Mammary epithelial cell (primary cell): ENCODE measurements around the gene AIP.

ENCODE experiments used
- EZH2 ChIP-seq: IDR thresholded peaks from 2 replicates; pipeline ENCODE4 v1.6.1; 2012; ENCODE audit warnings: low read length, inconsistent platforms, borderline replicate concordance
- TF ChIP-seq, protein P1 (sequence below), 2 donors: IDR thresholded peaks in 1 of 2; conservative IDR thresholded peaks in 1 of 2; 2 replicates each; pipeline ENCODE4 v1.5.1; 2011 to 2012; ENCODE audit warnings: inconsistent platforms in 2 of 2, low read length in 2 of 2, mild to moderate bottlenecking in 2 of 2, control low read depth in 1 of 2, low read depth in 1 of 2; ENCODE audit not compliant: insufficient read depth in 1 of 2; ENCODE audit errors: extremely low read depth in 1 of 2

DNA sequence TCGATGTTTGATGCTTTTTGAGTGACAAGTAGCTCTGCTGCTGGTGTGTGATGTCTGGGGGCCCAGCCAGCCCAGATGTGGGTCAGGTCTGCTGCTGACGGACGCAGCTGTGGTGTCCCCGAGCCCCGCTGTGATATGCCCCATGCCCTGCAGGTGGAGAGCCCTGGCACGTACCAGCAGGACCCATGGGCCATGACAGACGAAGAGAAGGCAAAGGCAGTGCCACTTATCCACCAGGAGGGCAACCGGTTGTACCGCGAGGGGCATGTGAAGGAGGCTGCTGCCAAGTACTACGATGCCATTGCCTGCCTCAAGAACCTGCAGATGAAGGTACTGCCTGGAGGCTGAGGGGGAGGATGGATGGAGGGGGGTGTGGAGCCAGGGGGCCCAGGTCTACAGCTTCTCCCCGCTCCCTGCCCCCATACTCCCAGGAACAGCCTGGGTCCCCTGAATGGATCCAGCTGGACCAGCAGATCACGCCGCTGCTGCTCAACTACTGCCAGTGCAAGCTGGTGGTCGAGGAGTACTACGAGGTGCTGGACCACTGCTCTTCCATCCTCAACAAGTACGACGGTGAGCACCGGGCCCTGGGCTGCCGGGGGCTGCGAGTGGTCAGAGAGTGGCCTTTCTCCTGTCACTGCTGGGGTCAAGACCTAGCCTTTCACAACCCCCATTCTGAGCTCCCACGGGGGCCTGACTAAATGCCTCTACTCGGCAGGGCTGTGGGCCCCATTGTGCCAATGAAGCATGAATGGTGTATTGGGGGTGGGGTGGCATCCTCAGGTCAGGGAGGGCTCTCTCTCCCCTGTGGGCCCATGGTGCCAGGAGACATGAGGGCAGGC, 7.3 kb downstream of the AIP start:
- TF ChIP-seq, protein P1, sequence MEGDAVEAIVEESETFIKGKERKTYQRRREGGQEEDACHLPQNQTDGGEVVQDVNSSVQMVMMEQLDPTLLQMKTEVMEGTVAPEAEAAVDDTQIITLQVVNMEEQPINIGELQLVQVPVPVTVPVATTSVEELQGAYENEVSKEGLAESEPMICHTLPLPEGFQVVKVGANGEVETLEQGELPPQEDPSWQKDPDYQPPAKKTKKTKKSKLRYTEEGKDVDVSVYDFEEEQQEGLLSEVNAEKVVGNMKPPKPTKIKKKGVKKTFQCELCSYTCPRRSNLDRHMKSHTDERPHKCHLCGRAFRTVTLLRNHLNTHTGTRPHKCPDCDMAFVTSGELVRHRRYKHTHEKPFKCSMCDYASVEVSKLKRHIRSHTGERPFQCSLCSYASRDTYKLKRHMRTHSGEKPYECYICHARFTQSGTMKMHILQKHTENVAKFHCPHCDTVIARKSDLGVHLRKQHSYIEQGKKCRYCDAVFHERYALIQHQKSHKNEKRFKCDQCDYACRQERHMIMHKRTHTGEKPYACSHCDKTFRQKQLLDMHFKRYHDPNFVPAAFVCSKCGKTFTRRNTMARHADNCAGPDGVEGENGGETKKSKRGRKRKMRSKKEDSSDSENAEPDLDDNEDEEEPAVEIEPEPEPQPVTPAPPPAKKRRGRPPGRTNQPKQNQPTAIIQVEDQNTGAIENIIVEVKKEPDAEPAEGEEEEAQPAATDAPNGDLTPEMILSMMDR (conservative IDR thresholded peaks at IDR 0.05 in 1 of 2, IDR thresholded peaks at IDR 0.05 in 1 of 2; ENCODE audit: extremely low read depth in 1 of 2, insufficient read depth in 1 of 2, low read depth in 1 of 2, low read length in 2 of 2) = no peak
- TF ChIP-seq EZH2 = no peak
